HG02798 (cell line): ENCODE results near the gene AP1M1.

ENCODE experiments used
- ATAC-seq: cut with Tn5 transposase; IDR thresholded peaks from one replicate; pipeline ENCODE4 v1.9.1; 2021; ENCODE audit warnings: mild to moderate bottlenecking; ENCODE audit not compliant: unreplicated experiment, poor library complexity

AP1M1 gene

GRCh38 chr19:16227837-16228636 lies 30.3 kb downstream of the AP1M1 start:
- no peak for ATAC-seq

GRCh38 chr19:16228637-16229321 lies 31.1 kb downstream of the AP1M1 start:
- ATAC-seq = no peak

GRCh38 chr19:16229322-16229641 lies 31.6 kb downstream of the AP1M1 start:
- no peak for ATAC-seq

GRCh38 chr19:16232127-16232526 lies 34.4 kb downstream of the AP1M1 start:
- ATAC-seq = no peak

GRCh38 chr19:16232568-16232967 lies 34.9 kb downstream of the AP1M1 start:
- ATAC-seq = no peak

GRCh38 chr19:16233081-16233776 lies 35.5 kb downstream of the AP1M1 start:
- ATAC-seq = no peak

GRCh38 chr19:16233836-16234551 lies 36.3 kb downstream of the AP1M1 start:
- ATAC-seq = no peak

GRCh38 chr19:16234552-16235445 lies 37.1 kb downstream of the AP1M1 start:
- no peak for ATAC-seq

GRCh38 chr19:16235811-16236652 lies 38.3 kb downstream of the AP1M1 start:
- no peak for ATAC-seq

- ATAC-seq = no peak
Measured at GRCh38 chr19:16244091-16244490, 46.4 kb downstream of the AP1M1 start.

GRCh38 chr19:16247353-16248182 lies 49.9 kb downstream of the AP1M1 start:
- no peak for ATAC-seq

- no peak for ATAC-seq
Measured at GRCh38 chr19:16248380-16249023, 50.8 kb downstream of the AP1M1 start.

- ATAC-seq = no peak
Measured at GRCh38 chr19:16249826-16250404, 52.2 kb downstream of the AP1M1 start.

- ATAC-seq = no peak
Measured at GRCh38 chr19:16252459-16253205, 54.9 kb downstream of the AP1M1 start.

- ATAC-seq = no peak
Measured at GRCh38 chr19:16254851-16255408, 57.2 kb downstream of the AP1M1 start.

GRCh38 chr19:16257509-16258002 lies 59.8 kb downstream of the AP1M1 start:
- ATAC-seq = no peak
